Dermis microvascular lymphatic vessel endothelial cell (primary cell): ENCODE measurements around the gene FSD1. TPM values are rescaled to one million over a fixed set of nuclear protein-coding genes. Genes with fewer than 3 reads are reported as not detected.
A peak's percentile ranks its signal among the peaks of the same experiment; 100 is the strongest.

Source experiments
- DNase-seq, 2 donors: peaks; one replicate each; pipeline versions ENCODE4 v3.0.0 to v3.0.0-alpha.2; 2010; ENCODE audit warnings: low read depth in 2 of 2
- total RNA-seq: library from RNA; depleted of rRNA; stranded (reverse); fragments of >200 nt; gene quantifications from 2 replicates; pipeline ENCODE4 v1.2.1, GENCODE V29; 2014

The FSD1 gene
- total RNA-seq, 1 donor from 2014 or later, result 7.4 TPM

- no peak for DNase-seq
Observed at GRCh38 chr19:4362101-4362828, 57.9 kb downstream of the FSD1 start.

- DNase-seq, result no peak
Observed at GRCh38 chr19:4362831-4363545, 58.6 kb downstream of the FSD1 start.

- no peak for DNase-seq
Observed at GRCh38 chr19:4363571-4364304, 59.3 kb downstream of the FSD1 start.

- no peak for DNase-seq
Observed at GRCh38 chr19:4365341-4365740, 60.9 kb downstream of the FSD1 start.

GRCh38 chr19:4365791-4366665 lies 61.6 kb downstream of the FSD1 start:
- DNase-seq, result no peak

- no peak for DNase-seq
Observed at GRCh38 chr19:4366666-4367335, 62.4 kb downstream of the FSD1 start.

GRCh38 chr19:4367336-4367723 lies 62.9 kb downstream of the FSD1 start:
- no peak for DNase-seq

- no peak for DNase-seq
Observed at GRCh38 chr19:4367781-4368127, 63.4 kb downstream of the FSD1 start.

GRCh38 chr19:4368128-4368820 lies 63.9 kb downstream of the FSD1 start:
- peak in 1 of 2 donors; percentile 57 for DNase-seq

- DNase-seq, result peak in 1 of 2 donors; percentile 58
Observed at GRCh38 chr19:4369109-4369887, 64.9 kb downstream of the FSD1 start.

GRCh38 chr19:4369888-4370260 lies 65.5 kb downstream of the FSD1 start:
- DNase-seq, result peak in 1 of 2 donors; percentile 77

- no peak for DNase-seq
Observed at GRCh38 chr19:4370418-4371041, 66.1 kb downstream of the FSD1 start.

- DNase-seq, result no peak
Observed at GRCh38 chr19:4371247-4372164, 67.1 kb downstream of the FSD1 start.

GRCh38 chr19:4372165-4373012 lies 68.0 kb downstream of the FSD1 start:
- DNase-seq, result no peak

GRCh38 chr19:4373013-4373367 lies 68.6 kb downstream of the FSD1 start:
- DNase-seq, result no peak
